ENCODE data around the gene ANGPTL2. TPM values are rescaled to one million over a fixed set of nuclear protein-coding genes. Genes with fewer than 3 reads are reported as not detected.

The ANGPTL2 gene
- total and polyA plus RNA-seq, 4 experiments from 2014 or later: not detected

DNA sequence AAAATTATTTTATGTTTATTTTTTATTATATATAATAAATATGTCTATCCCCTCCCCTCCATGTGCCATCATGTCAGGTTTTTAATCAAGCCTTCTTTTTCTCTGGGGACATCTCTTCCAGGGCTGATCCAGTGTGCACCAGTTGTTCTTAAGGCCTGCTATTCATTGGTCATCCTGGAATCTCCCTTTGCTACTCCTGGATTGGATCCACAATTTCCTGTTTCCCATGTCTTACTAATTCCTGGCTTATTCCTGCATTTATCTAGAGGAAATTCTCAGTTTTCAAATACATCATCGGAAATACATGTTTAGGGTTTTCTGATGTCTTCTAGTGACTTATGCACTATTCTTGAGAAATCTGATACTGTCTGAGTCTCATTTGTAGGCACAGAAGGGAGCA lies 56.8 kb downstream of the ANGPTL2 start:
- no peak overlapping the region for H3K27ac Mint-ChIP-seq
- Histone ChIP-seq H3K4me1 (ENCODE audit: insufficient read depth, low read length) (no peaks in the 10 kb centered on the region), H3K27ac (ENCODE audit: low read depth, low read length) (no peak overlapping the region), H3K9me3 (ENCODE audit: control insufficient read depth in 1 of 2, low read length in 2 of 2) (no peaks in the 10 kb centered on the region), H3K27me3 (ENCODE audit: insufficient read depth, low read length) (no peaks in the 10 kb centered on the region), H3K4me3 (ENCODE audit: low read length in 2 of 2) (no peak overlapping the region), H3K36me3 (ENCODE audit: insufficient read depth, low read length) (no peaks in the 10 kb centered on the region)
- H3K4me3 Mint-ChIP-seq: no peak overlapping the region
- ChIA-PET POLR2A (ENCODE audit: partially characterized antibody) (no interaction called here), CTCF (ENCODE audit: partially characterized antibody) (no interaction called here)
- H3K27me3 Mint-ChIP-seq: no peaks in the 10 kb centered on the region
- no peaks in the 10 kb centered on the region for H3K9me3 Mint-ChIP-seq
- no peak for DNase-seq
- H3K36me3 Mint-ChIP-seq: peaks cover 10 to 13% of the 10 kb centered on the region in 2 donors
- peaks cover 0 to 3% (median 1%) of the 10 kb centered on the region in 4 donors for H3K4me1 Mint-ChIP-seq
- intact Hi-C loops (cut with micrococcal nuclease): loop anchor here (10.0 kb wide), 1 partner anchor 99 kb away; no protein-coding TSS in a partner anchor

DNA sequence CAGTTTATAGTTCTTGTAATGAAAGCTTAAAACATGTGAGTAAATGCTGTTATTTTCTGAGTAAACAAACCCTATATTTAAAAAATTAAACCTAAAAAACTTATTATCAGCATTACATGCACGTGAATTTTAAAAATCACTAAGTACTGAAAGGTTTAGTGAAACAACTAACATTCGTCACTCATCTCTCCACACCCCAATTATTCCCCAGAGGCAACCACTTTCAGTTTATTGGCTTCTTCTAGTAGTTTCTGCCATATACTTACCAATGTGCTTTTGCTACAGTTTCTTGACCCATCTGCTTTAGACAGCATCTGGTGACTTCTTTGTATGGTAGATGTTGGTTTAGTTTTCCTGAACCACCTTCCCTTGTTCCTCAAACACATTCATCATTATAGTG lies 58.1 kb downstream of the ANGPTL2 start:
- Histone ChIP-seq H3K27ac (ENCODE audit: low read depth, low read length) (no peak overlapping the region), H3K36me3 (ENCODE audit: insufficient read depth, low read length) (no peaks in the 10 kb centered on the region), H3K9me3 (ENCODE audit: control insufficient read depth in 1 of 2, low read length in 2 of 2) (no peaks in the 10 kb centered on the region), H3K4me3 (ENCODE audit: low read length in 2 of 2) (no peak overlapping the region), H3K4me1 (ENCODE audit: insufficient read depth, low read length) (no peaks in the 10 kb centered on the region), H3K27me3 (ENCODE audit: insufficient read depth, low read length) (no peaks in the 10 kb centered on the region)
- Mint-ChIP-seq H3K27ac (no peak overlapping the region), H3K36me3 (peaks cover 10 to 13% of the 10 kb centered on the region in 2 donors), H3K4me3 (no peak overlapping the region), H3K4me1 (peaks cover 5 to 7% (median 5%) of the 10 kb centered on the region in 4 donors), H3K27me3 (no peaks in the 10 kb centered on the region), H3K9me3 (no peaks in the 10 kb centered on the region)
- CTCF ChIA-PET (ENCODE audit: partially characterized antibody): no interaction called here
- intact Hi-C loops (cut with micrococcal nuclease): loop anchor here (10.0 kb wide), 1 partner anchor 100 kb away; no protein-coding TSS in a partner anchor
- POLR2A ChIA-PET (ENCODE audit: partially characterized antibody): no interaction called here
- no peak for DNase-seq

DNA sequence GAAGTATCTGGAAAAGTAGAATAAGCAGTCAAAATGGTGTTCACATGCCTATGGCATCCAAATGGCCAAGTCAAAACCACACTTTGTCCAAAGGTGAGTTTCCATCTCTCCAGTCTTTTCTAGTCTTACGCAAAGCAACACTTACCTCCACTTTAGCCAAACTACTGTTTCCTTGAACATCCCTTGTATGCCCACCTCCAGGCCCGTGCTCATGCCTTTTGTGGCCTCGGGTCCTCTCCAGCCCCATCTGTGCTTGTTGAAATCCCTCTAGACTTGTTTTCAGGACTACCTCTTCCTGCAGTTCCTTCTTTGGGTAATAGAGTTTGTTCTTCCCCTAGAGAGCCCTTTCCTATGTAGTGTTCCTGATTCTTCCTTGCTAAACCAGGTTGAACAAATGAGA lies 61.0 kb downstream of the ANGPTL2 start:
- no peak for DNase-seq
- H3K27ac Mint-ChIP-seq: peak overlapping the region in 2 of 7 donors; percentile 19 to 71
- intact Hi-C loops (cut with micrococcal nuclease): loop anchor here (10.0 kb wide), 1 partner anchor 103 kb away; no protein-coding TSS in a partner anchor
- Histone ChIP-seq H3K9me3 (ENCODE audit: control insufficient read depth in 1 of 2, low read length in 2 of 2) (no peaks in the 10 kb centered on the region), H3K27me3 (ENCODE audit: insufficient read depth, low read length) (no peaks in the 10 kb centered on the region), H3K27ac (ENCODE audit: low read depth, low read length) (no peak overlapping the region), H3K36me3 (ENCODE audit: insufficient read depth, low read length) (no peaks in the 10 kb centered on the region), H3K4me1 (ENCODE audit: insufficient read depth, low read length) (no peaks in the 10 kb centered on the region), H3K4me3 (ENCODE audit: low read length in 2 of 2) (no peak overlapping the region)
- POLR2A ChIA-PET (ENCODE audit: partially characterized antibody): no interaction called here
- H3K4me1 Mint-ChIP-seq: peaks cover 4 to 14% (median 10%) of the 10 kb centered on the region in 4 donors
- peaks cover 0 to 1% of the 10 kb centered on the region in 2 donors for H3K36me3 Mint-ChIP-seq
- H3K9me3 Mint-ChIP-seq: no peaks in the 10 kb centered on the region
- no peak overlapping the region for H3K4me3 Mint-ChIP-seq
- no peaks in the 10 kb centered on the region for H3K27me3 Mint-ChIP-seq
- CTCF ChIA-PET (ENCODE audit: partially characterized antibody): no interaction called here

GRCh38 chr9:127059765-127060361 lies 62.6 kb downstream of the ANGPTL2 start:
- intact Hi-C loops (cut with micrococcal nuclease): loop anchor here (10.0 kb wide), 1 partner anchor 105 kb away; no protein-coding TSS in a partner anchor

DNA sequence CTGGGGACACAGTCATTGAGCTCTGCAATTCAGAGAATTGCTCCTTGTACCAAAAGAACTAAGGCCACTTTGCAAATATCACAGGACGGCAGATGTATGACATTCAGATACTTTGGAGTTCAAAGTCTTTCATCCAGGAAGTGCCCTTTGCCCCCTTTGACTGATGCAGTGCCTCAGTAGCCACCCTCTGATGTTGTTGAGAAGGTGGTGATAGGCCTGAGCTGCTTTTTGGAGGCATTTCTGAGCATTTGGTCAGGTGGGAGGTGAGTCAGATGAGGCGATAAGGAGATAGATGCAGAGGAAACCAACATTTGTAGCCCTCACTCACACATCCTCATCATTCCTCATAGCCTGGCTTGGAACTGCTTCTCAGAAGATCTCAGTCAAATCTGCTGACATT lies 63.4 kb downstream of the ANGPTL2 start:
- ChIA-PET POLR2A (ENCODE audit: partially characterized antibody) (no interaction called here), CTCF (ENCODE audit: partially characterized antibody) (interaction anchor here (1.0 to 1.3 kb wide), 2 partner anchors 10 to 118 kb away, joined by 3 read pairs; no protein-coding TSS in a partner anchor)
- no peak for DNase-seq
- Histone ChIP-seq H3K36me3 (ENCODE audit: insufficient read depth, low read length) (no peaks in the 10 kb centered on the region), H3K9me3 (ENCODE audit: control insufficient read depth in 1 of 2, low read length in 2 of 2) (no peaks in the 10 kb centered on the region), H3K27ac (ENCODE audit: low read depth, low read length) (no peak overlapping the region), H3K4me3 (ENCODE audit: low read length in 2 of 2) (no peak overlapping the region), H3K4me1 (ENCODE audit: insufficient read depth, low read length) (no peaks in the 10 kb centered on the region), H3K27me3 (ENCODE audit: insufficient read depth, low read length) (no peaks in the 10 kb centered on the region)
- H3K4me3 Mint-ChIP-seq: no peak overlapping the region
- intact Hi-C loops (cut with micrococcal nuclease): no loop called here
- H3K4me1 Mint-ChIP-seq: peaks cover 4 to 14% (median 10%) of the 10 kb centered on the region in 4 donors
- H3K27ac Mint-ChIP-seq: peak overlapping the region in 3 of 7 donors; percentile 20 to 50 (median 24)
- H3K36me3 Mint-ChIP-seq: peaks cover 0 to 1% of the 10 kb centered on the region in 2 donors
- H3K27me3 Mint-ChIP-seq: no peaks in the 10 kb centered on the region
- no peaks in the 10 kb centered on the region for H3K9me3 Mint-ChIP-seq

More at GRCh38 chr9:127059765-127060361, 62.6 kb downstream of the ANGPTL2 start:
- POLR2A ChIA-PET (ENCODE audit: partially characterized antibody): no interaction called here
- Histone ChIP-seq H3K4me1 (ENCODE audit: insufficient read depth, low read length) (no peaks in the 10 kb centered on the region), H3K27ac (ENCODE audit: low read depth, low read length) (no peak overlapping the region), H3K27me3 (ENCODE audit: insufficient read depth, low read length) (no peaks in the 10 kb centered on the region), H3K4me3 (ENCODE audit: low read length in 2 of 2) (no peak overlapping the region), H3K9me3 (ENCODE audit: control insufficient read depth in 1 of 2, low read length in 2 of 2) (no peaks in the 10 kb centered on the region), H3K36me3 (ENCODE audit: insufficient read depth, low read length) (no peaks in the 10 kb centered on the region)
- Mint-ChIP-seq H3K27ac (peak overlapping the region in 2 of 7 donors; percentile 2 to 38), H3K9me3 (no peaks in the 10 kb centered on the region), H3K36me3 (peaks cover 0 to 1% of the 10 kb centered on the region in 2 donors), H3K4me3 (no peak overlapping the region), H3K4me1 (peaks cover 4 to 14% (median 10%) of the 10 kb centered on the region in 4 donors), H3K27me3 (no peaks in the 10 kb centered on the region)
- DNase-seq: no peak
- CTCF ChIA-PET (ENCODE audit: partially characterized antibody): interaction anchor here (1.3 kb wide), 1 partner anchor 119 kb away, joined by 3 read pairs; no protein-coding TSS in a partner anchor

DNA sequence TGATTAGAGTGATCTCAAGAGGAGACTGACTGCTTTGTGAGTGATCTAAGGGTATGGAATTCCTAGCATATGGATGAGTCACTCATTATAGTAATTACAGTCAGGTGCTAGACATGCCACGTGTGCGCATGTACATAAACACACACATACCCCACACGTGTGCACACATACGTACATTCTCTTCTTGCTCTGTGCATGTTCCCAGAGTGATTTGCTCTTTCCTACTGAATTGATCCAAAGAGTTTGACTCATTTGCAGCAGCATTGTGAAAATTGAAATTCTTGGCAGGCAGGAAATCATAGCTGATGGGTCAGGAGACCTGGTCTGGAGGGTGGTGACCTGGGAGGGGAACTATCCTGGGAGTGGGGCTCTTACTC lies 63.8 kb downstream of the ANGPTL2 start:
- Mint-ChIP-seq H3K4me1 (peaks cover 4 to 14% (median 10%) of the 10 kb centered on the region in 4 donors), H3K4me3 (no peak overlapping the region), H3K27me3 (no peaks in the 10 kb centered on the region), H3K36me3 (peaks cover 3% of the 10 kb centered on the region in 2 donors), H3K9me3 (no peaks in the 10 kb centered on the region), H3K27ac (peak overlapping the region in 3 of 7 donors; percentile 20 to 50 (median 24))
- POLR2A ChIA-PET (ENCODE audit: partially characterized antibody): no interaction called here
- Histone ChIP-seq H3K27me3 (ENCODE audit: insufficient read depth, low read length) (no peaks in the 10 kb centered on the region), H3K27ac (ENCODE audit: low read depth, low read length) (no peak overlapping the region), H3K36me3 (ENCODE audit: insufficient read depth, low read length) (no peaks in the 10 kb centered on the region), H3K4me3 (ENCODE audit: low read length in 2 of 2) (no peak overlapping the region), H3K9me3 (ENCODE audit: control insufficient read depth in 1 of 2, low read length in 2 of 2) (no peaks in the 10 kb centered on the region), H3K4me1 (ENCODE audit: insufficient read depth, low read length) (no peaks in the 10 kb centered on the region)
- CTCF ChIA-PET (ENCODE audit: partially characterized antibody): interaction anchor here (1.0 to 1.3 kb wide), 2 partner anchors 10 to 118 kb away, joined by 3 read pairs; no protein-coding TSS in a partner anchor
- intact Hi-C loops (cut with micrococcal nuclease): no loop called here
- DNase-seq: no peak

DNA sequence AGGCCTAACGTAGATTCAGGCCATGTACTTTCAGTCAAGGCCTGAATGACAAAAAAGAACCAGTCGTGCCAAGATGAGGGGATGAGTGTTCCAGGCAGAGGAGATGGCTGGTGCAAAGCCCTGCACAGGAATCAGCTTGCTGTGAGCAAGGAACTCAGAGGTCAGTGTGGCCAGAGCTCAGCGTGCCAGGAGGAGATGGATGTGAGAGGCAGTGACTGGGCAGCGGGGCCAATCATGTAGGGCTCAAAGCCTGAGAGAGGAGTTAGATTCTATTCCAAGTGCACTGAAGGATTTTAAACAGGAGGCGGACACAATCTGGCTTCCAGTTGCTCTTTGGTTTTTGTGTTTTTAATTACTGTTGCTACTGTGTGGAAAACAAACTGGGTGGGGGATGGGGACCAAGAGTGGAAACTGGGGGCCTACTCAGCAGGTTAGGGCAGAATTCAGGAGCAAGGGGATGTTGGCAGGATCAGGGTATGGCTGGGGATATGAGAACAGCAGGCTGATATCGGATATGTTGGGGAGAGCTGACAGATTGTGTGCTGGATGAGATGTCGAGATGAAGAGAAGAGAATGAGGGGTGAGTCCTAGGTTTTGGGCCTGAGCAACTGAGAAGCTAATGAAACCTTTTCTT lies 64.3 kb downstream of the ANGPTL2 start:
- intact Hi-C loops (cut with micrococcal nuclease): no loop called here
- Mint-ChIP-seq H3K4me1 (peaks cover 4 to 14% (median 10%) of the 10 kb centered on the region in 4 donors), H3K9me3 (no peaks in the 10 kb centered on the region), H3K27me3 (no peaks in the 10 kb centered on the region), H3K27ac (peak overlapping the region in 1 of 7 donors; percentile 68), H3K36me3 (peaks cover 4 to 6% of the 10 kb centered on the region in 2 donors), H3K4me3 (no peak overlapping the region)
- Histone ChIP-seq H3K36me3 (ENCODE audit: insufficient read depth, low read length) (no peaks in the 10 kb centered on the region), H3K4me1 (ENCODE audit: insufficient read depth, low read length) (no peaks in the 10 kb centered on the region), H3K27me3 (ENCODE audit: insufficient read depth, low read length) (no peaks in the 10 kb centered on the region), H3K4me3 (ENCODE audit: low read length in 2 of 2) (no peak overlapping the region), H3K9me3 (ENCODE audit: control insufficient read depth in 1 of 2, low read length in 2 of 2) (no peaks in the 10 kb centered on the region), H3K27ac (ENCODE audit: low read depth, low read length) (no peak overlapping the region)
- POLR2A ChIA-PET (ENCODE audit: partially characterized antibody): no interaction called here
- CTCF ChIA-PET (ENCODE audit: partially characterized antibody): no interaction called here
- no peak for DNase-seq
